Measurements from ENCODE around the gene GAPDHS.

- TF ChIP-seq POLR2A (IDR thresholded peaks at IDR 0.05; ENCODE audit: low read depth, low read length) (no peak), TAF1 (IDR thresholded peaks at IDR 0.05; ENCODE audit: borderline replicate concordance, low read depth, low read length) (no peak)
Measured at GRCh38 chr19:35501684-35502083, 31.6 kb upstream of the GAPDHS start.

All from GM12892 (cell line).